Neural progenitor cell (in vitro differentiated cells): ENCODE results near the gene ZMYM4.

Experiments used
- EZH2 ChIP-seq: fragments of 200-600 bp; sonication (generic); IDR thresholded peaks from 2 replicates; pipeline ENCODE4 v1.6.1; 2017; ENCODE audit warnings: antibody characterized with exemption, mild to moderate bottlenecking, moderate library complexity
- EZH2phosphoT487 ChIP-seq: fragments of 200-600 bp; sonication (generic); IDR thresholded peaks from 2 replicates; pipeline ENCODE4 v1.6.1; 2017; ENCODE audit warnings: antibody characterized with exemption
- TF ChIP-seq, protein P1 (sequence below): fragments of 200-600 bp; sonication (generic); IDR thresholded peaks from 2 replicates; pipeline ENCODE4 v1.5.1; 2017; ENCODE audit warnings: antibody characterized with exemption, mild to moderate bottlenecking

DNA sequence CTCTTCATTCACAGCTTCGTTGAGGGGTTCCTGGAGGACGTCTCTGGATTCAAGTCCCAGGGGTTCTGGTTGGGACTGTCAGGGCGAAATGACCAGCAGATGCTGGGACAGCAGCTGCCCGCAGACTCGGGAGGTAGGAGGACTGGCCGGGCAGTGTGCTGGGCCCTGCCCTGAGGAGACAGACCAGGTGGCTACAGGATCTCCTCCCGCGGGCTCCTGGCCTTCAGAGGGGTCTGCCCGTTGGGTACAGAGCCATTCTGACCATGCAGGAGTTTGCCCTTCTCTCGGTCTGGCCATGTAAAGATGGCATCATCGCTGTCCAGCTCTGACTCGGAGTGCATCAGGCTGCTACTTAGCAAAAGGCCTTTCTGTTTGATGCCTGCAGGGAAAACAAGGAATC lies 166.2 kb downstream of the ZMYM4 start:
- TF ChIP-seq, protein P1, sequence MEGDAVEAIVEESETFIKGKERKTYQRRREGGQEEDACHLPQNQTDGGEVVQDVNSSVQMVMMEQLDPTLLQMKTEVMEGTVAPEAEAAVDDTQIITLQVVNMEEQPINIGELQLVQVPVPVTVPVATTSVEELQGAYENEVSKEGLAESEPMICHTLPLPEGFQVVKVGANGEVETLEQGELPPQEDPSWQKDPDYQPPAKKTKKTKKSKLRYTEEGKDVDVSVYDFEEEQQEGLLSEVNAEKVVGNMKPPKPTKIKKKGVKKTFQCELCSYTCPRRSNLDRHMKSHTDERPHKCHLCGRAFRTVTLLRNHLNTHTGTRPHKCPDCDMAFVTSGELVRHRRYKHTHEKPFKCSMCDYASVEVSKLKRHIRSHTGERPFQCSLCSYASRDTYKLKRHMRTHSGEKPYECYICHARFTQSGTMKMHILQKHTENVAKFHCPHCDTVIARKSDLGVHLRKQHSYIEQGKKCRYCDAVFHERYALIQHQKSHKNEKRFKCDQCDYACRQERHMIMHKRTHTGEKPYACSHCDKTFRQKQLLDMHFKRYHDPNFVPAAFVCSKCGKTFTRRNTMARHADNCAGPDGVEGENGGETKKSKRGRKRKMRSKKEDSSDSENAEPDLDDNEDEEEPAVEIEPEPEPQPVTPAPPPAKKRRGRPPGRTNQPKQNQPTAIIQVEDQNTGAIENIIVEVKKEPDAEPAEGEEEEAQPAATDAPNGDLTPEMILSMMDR, result no peak
- no peak for TF ChIP-seq EZH2
- TF ChIP-seq EZH2phosphoT487, result no peak
